Measurements from ENCODE around the gene NATD1.

NATD1 gene, protein sequence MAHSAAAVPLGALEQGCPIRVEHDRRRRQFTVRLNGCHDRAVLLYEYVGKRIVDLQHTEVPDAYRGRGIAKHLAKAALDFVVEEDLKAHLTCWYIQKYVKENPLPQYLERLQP

DNA sequence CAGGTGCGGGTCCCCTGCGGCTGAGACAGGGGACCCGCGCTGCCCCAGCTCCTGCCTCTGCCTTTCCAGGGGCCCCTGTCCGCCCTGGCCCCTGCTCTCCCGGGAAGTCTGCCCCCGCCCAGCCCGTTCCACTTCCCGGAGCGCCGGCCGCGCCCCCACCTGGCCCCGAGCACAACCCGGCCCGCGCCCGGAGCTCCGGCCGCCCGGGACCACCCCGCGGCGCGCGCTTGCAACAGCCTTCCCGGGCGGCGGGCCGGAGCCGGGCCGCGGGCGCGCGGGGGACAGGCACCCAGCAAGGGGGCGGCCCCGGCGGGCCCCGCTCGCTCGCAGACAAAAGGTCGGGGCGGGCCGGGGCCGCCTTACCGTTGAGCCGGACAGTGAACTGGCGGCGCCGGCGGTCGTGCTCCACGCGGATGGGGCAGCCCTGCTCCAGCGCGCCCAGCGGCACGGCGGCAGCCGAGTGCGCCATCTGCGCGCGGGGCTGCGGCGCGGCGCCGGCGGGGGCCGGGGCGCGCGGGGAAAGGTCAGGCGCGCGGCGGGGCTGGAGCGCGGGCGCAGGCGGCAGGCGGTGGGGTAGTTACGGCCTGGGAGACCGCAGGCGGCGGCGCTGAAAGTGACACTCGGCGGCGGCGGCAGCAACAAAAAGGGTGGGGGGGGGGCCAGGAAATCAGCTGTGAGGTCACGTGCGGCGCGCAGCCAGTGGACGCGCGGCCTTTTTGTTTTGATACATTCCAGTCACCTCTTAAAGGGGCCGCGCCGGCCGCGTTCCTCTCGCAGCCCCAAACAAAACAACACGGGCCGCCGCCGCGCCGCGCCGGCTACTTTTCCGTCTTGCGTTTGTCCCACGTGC lies at the start of gene NATD1:
Gene NATD1 (minus strand): TSS at position 615 of the 850 bp plus-strand sequence. CDS start 146 bp downstream, at position 469.
- DNase-seq (ENCODE audit: low spot score) = peak; percentile 86

GRCh38 chr17:21301593-21302550 lies 48.7 kb upstream of the NATD1 start:
- no peak for DNase-seq (ENCODE audit: low spot score)

DNA sequence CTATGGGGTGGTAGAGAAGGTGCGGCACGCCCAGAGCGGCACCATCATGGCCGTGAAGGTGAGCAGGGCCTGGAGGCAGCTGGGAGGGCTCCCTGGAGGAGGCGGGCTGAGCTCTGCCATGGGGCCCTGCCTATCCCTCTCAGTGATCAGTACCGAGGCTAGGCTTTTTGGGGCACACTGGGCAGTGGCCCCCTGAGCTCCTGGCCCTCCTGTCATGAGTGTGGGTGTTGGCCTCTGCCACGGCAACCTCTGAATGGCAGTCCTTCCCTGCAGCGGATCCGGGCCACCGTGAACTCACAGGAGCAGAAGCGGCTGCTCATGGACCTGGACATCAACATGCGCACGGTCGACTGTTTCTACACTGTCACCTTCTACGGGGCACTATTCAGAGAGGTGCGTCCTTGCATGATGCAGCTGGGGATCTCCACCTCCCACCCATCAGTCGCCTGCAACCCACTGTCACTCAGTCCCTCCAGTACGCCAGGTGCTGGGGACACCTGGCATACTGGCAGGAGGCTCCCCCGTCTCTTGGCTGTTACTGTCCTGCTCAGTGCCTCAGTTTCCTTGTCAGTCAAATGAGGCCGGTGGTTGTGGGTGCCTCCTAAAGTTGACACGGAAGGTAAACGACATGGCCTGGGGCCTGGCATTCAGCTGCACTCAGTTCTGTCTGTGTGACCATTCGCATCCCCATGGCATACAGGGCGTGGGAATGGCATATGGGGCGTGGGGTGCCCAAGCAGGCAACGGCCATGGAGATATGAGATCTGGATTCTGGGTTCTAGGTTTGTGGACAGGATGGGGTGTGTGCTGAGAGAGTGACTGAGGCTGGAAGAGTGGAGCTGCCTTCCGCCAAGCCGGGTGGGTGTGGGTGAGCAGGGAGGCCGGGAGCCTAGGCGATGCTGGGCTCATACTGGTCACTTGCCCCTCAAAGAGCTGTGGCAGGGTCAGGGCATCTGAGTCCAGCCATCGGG lies 47.7 kb upstream of the NATD1 start:
- DNase-seq (ENCODE audit: low spot score) = no peak

- DNase-seq (ENCODE audit: low spot score) = no peak
Observed at GRCh38 chr17:21299981-21300600, 46.9 kb upstream of the NATD1 start.

DNA sequence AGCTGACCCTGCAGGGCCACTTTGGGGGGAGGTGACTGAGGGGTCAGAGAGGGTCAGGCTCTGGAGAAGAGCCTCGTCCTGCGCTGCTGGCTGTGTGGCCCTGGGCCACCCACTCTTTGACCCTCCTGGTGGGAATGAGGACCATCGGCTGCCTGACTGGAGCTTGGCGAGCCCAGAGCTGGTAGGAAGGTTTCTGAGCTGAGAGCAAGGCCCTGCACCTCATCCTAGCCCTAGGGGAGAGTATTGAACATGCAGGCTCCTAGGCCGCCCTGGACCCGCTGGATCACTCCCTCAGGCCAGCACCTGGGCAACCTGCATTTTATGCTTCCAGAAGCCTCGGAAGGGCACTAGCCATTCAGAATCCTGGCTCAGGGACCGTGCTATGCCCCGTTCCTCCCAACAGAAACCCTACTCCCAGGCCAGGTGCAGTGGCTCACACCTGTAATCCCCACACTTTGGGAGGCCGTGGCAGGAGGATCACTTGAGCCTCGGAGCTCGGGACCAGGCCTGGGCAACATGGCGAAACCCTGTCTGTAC lies 45.8 kb upstream of the NATD1 start:
- no peak for DNase-seq (ENCODE audit: low spot score)

DNA sequence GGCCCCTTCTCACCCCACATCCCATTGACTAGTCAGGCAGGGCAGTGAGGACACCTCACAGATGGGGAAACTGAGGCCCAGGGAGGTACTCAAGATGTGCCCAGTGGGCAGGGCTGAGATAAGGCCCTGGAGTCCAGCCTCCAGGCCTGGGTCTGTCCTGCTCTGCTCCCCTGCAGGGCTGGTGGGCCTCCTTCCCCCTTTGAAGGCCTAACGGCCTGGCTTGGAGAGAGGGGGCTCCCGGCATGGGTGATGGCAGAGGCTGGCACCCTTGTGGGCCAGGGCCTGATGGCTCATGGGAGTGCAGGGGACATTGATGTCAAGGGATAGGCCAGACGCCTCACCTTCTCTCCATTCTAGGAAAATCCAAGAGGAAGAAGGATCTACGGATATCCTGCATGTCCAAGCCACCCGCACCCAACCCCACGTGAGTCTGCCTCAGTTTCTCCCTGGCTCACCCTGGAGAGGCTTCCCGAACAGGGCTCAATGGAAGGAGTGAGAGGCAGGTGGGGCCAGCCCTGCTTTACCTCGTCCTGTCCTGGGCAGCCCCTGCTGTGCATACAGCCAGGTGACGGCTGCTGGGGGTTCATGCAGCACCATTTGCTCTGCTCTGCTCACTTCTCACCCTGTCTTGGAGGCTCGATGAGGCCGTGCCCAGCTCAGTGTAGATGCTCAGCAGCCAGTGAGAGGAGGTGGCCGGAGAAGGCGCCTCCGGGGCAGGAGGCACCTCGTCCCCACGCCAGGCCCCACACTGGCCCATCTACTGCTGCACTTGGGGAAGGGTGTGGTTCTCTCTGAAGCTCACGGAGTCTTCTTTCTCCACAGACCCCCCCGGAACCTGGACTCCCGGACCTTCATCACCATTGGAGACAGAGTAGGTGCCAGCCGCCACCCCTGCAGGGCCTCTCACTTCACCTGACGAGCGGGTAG lies 45.1 kb upstream of the NATD1 start:
- DNase-seq (ENCODE audit: low spot score) = no peak

DNA sequence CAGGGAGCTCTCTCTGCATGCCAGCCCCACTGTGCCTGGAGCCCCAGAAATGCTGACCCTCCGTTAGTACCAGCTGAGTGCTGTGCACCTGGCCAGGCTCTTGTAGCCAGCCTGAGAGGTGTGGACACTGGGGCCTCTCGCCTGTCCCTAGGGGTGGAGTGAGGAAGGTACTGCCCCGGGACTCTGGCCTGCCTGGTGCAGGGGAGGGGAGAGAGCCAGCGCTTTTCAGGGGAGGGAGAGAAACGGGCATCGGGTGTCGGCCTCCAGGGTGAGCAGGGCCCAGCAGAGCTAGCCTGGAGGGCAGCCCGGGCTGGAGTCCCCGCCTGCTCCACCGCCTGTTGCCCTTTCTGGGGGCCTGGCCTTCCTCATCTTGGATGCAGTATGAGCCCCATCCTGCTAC lies 44.4 kb upstream of the NATD1 start:
- no peak for DNase-seq (ENCODE audit: low spot score)

- DNase-seq (ENCODE audit: low spot score) = no peak
Observed at GRCh38 chr17:21297026-21297520, 43.9 kb upstream of the NATD1 start.

- no peak for DNase-seq (ENCODE audit: low spot score)
Observed at GRCh38 chr17:21296097-21297025, 43.2 kb upstream of the NATD1 start.

DNA sequence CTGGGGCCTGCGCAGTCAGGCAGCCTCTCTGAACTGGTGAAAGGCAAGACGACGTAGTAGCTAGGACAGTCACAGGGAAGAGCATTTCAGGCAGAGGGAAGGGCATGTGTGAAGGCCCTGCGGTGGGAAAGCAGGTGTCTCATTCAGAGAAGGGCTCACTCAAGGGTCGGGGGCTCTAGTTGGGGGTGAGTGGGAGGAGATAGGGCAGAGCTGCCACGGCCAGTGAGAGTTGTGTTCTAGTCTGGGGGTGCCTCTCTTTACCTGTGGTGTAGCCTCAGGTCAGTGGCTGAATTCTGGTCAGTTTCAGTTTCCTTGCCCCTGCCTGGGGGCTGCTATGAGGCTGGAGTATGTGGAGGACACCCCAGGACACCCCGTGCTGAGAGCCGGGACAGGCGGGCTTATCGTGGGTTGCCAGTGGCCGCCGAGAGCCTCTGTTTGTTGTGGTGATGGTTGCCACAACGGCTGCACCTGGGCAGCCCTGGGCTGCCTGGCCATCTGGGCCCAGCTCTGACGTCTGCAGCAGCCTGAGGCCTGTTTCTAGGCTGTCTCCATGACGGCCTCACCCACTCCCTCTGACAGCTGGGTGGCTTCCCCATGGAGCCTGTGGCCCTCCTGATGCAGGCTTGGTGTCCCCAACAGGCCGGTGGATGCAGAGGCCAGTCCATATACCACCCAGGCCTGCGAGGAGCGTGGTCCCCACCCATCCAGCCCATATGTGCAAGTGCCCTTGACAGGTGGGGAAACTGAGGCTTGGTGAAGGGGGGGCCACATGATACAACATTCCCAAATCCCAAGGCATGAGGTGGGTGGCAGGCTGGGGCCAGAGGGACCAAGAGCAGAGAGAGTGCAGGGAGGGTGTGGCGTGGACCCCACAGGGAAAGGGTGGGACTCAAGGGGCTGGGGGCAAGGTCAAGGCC lies 42.1 kb upstream of the NATD1 start:
- no peak for DNase-seq (ENCODE audit: low spot score)

DNA sequence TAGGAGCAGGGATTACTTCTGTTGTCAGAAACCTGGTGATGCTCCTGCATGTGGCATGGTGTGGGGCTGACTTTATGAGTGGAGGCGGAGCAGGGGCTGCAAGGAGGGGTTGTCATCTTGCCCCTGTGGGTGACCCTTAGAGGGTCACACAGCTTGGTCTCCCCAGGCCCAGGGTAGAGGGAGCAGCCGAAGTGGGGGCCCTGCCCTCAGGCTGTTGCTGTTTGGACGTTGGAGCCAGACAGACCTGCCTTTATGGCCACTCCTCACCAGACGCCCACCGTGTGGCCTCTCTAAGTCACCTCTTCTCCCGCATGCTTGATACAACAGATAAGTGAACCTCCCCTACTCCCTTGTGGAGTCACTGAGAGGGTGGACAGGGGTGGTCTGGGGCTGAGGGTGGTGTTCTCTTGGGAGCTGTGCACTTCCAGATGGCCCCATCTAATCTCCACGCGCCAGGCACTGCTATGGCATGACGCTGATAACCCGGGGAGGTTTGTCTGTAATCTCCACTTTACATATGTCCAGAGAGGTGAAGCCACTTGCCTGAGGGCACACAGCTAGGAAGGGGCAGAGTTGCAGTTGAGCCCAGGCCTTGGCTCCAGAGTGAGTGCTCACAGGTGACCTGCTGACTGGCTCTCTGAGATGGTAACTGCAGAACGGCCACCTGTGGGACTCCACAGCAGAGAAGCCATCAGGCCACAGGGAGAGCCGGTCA lies 41.3 kb upstream of the NATD1 start:
- no peak for DNase-seq (ENCODE audit: low spot score)

- DNase-seq (ENCODE audit: low spot score) = no peak
Observed at GRCh38 chr17:21293831-21294210, 40.6 kb upstream of the NATD1 start.

DNA sequence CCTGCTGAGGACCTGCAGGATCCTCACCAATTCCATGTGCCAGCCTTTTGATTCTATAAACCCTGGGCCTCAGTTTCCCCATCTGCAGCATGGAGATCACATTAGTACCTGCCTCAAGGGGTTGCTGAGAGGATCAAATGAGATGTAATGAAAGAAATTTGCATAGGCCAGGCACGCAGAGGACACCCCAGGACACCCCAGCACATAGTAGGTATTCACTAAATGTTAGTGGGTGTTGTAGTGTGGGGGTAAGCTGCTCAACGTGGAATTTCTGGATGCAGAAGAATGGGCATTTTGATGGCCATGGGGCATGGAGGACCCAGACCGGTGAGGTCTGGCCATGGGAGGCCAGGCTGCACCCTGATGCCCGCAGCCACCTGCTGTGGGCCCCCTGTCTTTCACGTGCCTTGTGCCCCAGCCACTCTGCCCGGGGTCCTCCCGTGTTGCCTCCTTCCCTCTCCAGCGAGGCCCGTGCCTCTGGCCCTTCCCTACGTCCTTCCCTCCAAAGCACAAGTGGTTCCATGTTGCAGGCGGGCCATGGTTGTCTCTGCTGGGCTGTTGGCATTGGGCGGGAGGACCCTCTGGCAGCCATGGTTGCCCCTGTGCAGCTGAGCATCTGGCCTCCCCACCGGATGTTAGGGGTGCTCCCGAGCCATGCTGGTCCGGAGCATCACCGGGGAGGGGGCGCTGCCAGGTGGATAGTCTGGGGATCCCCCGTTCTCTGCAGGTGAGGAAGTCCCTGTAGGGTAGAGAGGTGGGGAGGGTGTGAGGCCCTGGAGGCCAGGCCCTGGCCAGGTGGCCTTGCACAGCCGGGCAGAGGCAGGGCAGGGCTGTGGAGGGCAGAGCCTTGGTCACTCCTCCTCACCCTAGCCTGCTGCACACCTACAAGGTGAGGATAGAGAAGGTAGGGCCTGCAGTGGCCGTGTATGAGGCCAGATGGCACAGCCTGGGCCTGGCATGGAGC lies 39.9 kb upstream of the NATD1 start:
- no peak for DNase-seq (ENCODE audit: low spot score)

DNA sequence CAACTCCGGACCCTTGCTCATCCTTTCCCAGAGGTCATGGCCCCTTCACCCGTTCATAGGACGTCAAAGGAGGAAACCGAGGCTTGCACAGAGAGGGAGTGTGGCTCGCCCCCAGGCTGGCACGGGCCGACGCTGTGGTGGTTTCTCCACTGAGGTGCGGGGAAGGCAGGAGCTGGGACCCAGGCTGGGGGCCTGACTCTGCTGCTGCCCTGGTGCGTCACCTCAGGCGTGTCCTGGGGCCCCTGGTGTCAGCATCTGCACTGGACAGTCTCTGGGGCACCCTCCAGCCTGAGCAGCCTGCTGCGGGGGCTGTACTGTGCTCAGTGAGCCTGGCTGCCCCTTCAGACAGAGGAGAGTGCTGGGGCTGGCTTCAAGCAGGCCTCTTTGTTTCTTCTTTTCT lies 38.7 kb upstream of the NATD1 start:
- DNase-seq (ENCODE audit: low spot score) = no peak

- peak; percentile 68 for DNase-seq (ENCODE audit: low spot score)
Observed at GRCh38 chr17:21291357-21291756, 38.1 kb upstream of the NATD1 start.
